Left lobe of liver (tissue), 2 donors: ENCODE data around the gene TUT4. TPM values are rescaled to one million over a fixed set of nuclear protein-coding genes. Genes with fewer than 3 reads are reported as not detected.

Source experiments
- ATAC-seq: fragments of 200-7000 bp; cut with Tn5 transposase; one replicate; pipeline ENCODE4 v1.9.1; 2020; ENCODE audit warnings: mild to moderate bottlenecking, moderate library complexity
- DNase-seq: peaks from one replicate; pipeline ENCODE4 v3.0.0-alpha.2; 2020; ENCODE audit warnings: low spot score
- total RNA-seq: library from RNA; stranded (reverse); gene quantifications from one replicate; pipeline ENCODE4 v1.2.1, GENCODE V29; 2021
- donor health status: DM: no; HTN: no; CAD: no; lungs with moderate emphysema.
- donor health status: DM: no; HTN: yes; CAD: no.

Gene TUT4
- total RNA-seq, 1 donor from 2014 or later = 22.5 TPM

DNA sequence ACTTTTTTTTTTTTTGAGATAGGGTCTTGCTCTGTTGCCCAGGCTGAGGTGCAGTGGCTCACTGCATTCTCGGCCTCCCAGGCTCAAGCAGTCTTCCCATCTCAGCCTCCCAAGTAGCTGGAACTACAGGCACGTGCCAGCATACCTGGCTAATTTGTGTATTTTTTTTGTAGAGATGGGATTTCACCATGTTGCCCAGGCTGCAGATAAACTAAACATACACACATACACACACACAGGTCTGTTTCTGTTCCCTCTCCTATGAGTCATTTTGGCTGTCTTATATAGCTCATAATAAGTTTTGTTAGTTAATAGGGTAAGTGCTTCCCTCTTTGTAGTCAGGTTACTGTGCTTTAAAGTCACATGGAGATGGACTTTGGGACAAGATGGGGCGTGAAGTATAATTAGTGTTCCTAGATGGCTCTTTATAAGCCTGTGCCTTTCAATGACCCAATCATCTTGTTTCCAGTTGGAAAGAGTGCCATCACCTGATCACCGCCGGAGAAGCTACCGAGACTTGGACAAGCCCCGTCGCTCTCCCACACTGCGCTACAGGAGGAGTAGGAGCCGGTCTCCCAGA, 139.4 kb downstream of the TUT4 start:
- ATAC-seq = no peak
- DNase-seq = no peak

DNA sequence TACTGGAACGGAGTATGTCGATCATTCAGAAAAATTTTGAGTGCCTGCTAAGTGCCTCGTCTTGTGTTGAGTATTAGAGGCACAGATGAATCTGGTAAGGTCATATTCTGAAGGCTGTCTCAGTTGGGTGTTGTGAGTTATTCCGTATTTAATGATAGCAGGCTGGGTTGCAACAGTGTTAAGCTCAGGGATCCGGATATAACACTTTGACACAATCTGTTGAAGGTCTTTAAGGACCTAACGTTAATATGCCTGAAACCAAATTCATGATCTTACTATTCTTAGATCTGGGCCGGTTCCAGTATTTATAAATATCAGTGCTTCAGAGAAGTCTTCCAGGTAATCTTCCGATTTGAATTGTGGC, 147.9 kb downstream of the TUT4 start:
- no peak for DNase-seq
- no peak for ATAC-seq

DNA sequence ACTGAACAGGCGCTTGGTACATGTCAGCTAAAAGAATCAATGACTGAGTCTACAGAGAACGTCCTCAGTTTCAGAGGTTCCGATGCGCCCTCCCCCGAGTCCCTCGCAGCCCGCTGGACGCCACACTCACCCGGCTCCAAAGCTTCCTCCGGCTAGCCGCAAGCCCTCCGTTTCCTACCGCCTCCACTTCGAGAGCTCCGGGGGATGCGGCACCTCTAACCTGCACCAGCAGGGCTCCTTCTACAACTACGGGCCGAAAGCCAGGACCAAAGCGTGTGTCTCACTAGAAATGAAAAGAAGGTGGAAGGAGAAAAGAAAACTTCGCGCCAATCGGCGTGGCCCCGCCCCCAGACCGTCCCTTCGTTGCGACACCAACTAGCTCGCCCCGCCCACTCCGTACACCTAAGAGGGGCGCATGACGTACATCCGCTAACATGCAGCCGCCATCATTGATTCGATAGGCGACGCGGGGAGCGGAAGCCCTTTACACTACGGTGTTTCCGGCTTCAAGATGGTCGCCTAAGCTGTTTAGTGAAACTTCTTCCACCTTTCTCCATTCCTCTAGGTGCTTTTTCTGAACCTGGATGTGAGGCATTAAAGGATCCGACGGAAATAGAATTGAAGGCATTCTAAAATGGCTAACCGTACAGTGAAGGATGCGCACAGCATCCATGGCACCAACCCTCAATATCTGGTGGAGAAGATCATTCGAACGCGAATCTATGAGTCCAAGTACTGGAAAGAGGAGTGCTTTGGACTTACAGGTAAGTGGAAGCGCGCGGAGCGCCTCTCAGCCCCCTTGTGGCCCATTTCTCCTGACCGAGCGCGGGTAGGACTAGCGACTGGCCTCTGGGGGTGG, 148.5 kb downstream of the TUT4 start, which contains the start of the genes ORC1 and PRPF38A:
Gene ORC1, minus strand, starts transcription at position 308 of the 859 bp plus-strand sequence. CDS start 2,200 bp downstream, outside the sequence.
Gene PRPF38A, plus strand, starts transcription at position 487 of the 859 bp plus-strand sequence. Its CDS starts 148 bp downstream, at position 635.
- peak; percentile 96 for DNase-seq
- ATAC-seq = peak; percentile 98

DNA sequence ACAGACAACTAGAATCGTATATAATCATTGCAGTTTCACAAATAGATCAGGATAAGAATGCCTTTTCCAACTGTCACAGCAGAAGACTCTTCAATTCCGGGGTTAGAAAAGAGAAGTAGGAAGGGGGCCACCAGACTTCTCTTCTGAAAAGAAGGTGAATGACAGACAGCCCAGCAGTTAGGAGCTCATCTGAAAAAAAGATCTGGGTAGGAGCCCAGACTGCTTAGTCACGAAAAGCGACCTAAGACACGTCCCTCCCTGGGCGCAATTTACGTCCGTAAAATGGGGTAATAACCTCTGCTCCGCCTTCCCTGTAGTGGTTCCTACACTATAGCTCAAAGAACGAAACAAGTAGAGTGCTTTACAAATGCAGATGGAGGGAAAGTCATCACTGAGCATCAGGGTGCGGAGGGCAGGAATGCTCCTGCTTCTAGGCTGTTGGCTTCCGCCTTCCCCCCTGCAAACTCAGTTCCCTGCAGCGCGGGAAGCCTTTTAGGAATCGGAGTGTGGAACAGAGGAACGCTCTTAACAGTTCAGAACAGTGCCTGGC, 149.3 kb downstream of the TUT4 start:
- no peak for DNase-seq
- ATAC-seq = no peak

DNA sequence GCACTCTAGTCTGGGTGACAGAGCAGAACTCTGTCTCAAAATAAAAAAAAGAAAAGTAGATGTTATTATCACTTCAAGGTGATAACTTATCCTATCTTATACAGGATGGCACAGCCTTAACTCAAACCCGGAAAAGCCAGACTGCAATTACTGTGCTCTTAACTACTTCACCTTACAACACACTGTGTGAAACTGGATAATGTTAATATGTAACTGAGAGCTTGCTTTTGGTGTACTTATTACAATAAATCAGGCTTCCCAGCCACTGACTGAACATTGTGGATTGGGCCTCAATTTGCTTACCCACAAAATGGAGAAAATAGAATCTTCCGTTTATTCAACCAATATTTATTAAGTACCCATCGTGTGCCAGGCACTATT, 150.0 kb downstream of the TUT4 start:
- no peak for DNase-seq
- peak; percentile 10 for ATAC-seq

DNA sequence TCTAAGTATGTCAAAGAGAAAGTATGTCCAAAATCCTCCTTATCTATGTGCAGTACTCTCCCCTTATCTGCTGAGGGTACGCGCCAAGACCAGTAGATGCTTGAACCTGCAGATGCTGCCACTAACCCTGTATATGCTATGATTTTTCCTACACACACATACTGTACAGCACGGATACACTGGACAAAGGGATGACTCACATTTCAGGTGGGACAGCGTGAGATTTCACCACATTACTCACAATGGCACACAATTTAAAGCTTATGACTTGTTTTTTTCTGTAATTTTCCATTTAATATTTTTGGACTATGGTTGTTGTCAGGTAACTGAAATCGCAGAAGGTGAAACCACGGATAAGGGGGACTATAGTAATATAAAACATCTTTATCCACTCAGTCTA, 152.8 kb downstream of the TUT4 start:
- no peak for DNase-seq
- ATAC-seq = no peak

DNA sequence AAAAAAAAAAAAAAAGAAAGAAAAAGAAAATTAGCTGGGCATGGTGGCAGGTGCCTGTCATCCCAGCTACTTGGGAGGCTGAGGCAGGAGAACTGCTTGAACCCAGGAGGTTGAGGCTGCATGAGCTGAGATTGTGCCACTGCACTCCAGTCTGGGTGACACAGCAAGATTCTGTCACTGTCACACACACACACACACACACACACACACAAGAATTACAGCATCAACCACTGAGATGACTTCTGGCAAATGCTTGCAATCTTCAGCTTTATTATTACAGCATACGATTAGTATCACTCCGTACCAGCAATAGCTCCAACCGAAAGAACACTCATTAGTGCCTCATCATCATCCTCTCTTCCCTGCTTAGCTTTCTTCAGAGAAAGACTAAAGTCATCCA, 153.3 kb downstream of the TUT4 start:
- DNase-seq (no peak), ATAC-seq (no peak)

DNA sequence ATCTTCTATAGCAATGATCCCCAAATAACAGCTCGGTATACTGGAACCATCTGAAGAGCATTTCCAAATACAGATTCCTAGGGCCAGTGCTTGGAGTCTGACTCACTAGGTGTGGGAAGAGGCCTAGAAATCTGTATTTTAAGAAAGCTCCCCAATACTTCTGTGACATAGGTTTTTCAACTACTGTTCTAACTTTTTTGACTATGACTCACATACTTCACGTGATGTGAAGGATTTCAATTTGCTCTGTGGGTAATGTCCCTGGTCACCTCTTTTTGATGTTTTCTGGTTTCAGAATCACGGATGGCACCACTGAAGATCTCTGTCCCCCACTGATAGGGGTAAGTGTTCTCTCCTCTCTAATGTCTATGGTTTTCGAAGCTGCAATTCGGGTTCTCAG, 159.7 kb downstream of the TUT4 start:
- ATAC-seq (no peak), DNase-seq (no peak)

DNA sequence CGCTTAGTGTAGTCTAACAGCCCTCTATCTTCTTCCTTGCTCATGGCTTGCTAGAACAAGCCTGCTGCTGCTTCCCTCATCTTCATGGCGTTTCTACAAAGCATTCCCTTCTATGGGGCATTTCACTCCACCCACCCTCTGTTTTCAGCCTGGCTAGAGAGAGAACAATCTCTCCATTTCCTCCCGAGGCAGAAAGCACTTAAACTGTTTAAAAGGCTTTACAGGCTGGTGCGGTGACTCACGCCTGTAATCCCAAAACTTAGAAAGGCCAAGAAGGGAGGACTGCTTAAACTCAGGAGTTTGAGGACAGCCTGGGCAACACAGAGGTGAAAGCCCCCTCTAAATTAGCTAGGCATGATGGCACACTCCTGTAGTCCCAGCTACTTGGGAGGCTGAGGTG, 166.4 kb downstream of the TUT4 start:
- ATAC-seq (no peak), DNase-seq (no peak)

DNA sequence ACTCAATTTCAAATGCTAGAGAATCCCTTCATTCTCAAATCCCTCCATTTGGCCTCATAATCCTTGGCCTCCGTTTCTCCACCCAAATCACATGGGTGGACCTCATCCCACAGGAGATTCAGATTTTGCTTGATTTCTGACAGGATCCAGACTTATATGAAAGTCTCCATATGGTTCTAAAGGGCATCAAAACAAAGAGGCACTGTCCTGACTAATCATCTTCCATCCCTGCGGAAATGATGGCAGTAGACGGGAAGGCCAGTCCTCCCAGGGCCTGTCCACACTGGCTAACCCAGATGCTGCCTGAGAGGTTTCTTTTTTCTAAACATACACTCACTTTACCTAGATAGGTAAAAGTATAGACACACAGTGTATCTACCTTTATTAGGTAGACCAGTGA, 167.5 kb downstream of the TUT4 start:
- DNase-seq (no peak), ATAC-seq (no peak)

Other genes starting within 250 kb of the TUT4 start
- 14.5 TPM for gene CC2D1B, start 186.9 kb downstream of the TUT4 start, total RNA-seq
- gene ORC1, start 148.7 kb downstream of the TUT4 start, total RNA-seq = 0.38 TPM
- gene PRPF38A, start 148.5 kb downstream of the TUT4 start, total RNA-seq = 11.8 TPM
- 2.1 TPM for gene GPX7, start 49.3 kb upstream of the TUT4 start, total RNA-seq
- 0.23 TPM for gene SHISAL2A, start 80.1 kb upstream of the TUT4 start, total RNA-seq
- gene COA7, start 145.3 kb upstream of the TUT4 start, total RNA-seq = 16.9 TPM
- 35.5 TPM for gene ZYG11B, start 173.4 kb upstream of the TUT4 start, total RNA-seq